ENCODE data around the gene RNU1-3.
"Not testable (repeated sequence)": the region's sequence is repeated elsewhere in the genome, so short reads cannot be mapped to it uniquely, and the experiment has no call there.

GRCh38 chr1:16623812-16624719 is 42.7 kb downstream of the RNU1-3 start:
- not testable (repeated sequence) for TF ChIP-seq CTCF (optimal IDR thresholded peaks at IDR 0.05 in 1 of 3, IDR thresholded peaks at IDR 0.05 in 1 of 3, conservative IDR thresholded peaks at IDR 0.05 in 1 of 3; ENCODE audit: extremely low read depth in 1 of 3, insufficient read depth in 2 of 3, low read length in 3 of 3); EZH2 (IDR thresholded peaks at IDR 0.05; ENCODE audit: low read length)
